K562 (cell line): Measurements from ENCODE around the gene CLASP1. TPM values are rescaled to one million over a fixed set of nuclear protein-coding genes. Genes with fewer than 3 reads are reported as not detected.

Source experiments
- ATAC-seq: fragments of 200-7000 bp; cut with Tn5 transposase; 3 replicates; pipeline ENCODE4 v1.9.1; 2020; ENCODE audit warnings: moderate library complexity
- BruUV-seq: library from RNA; stranded (reverse); fragments of 400-500 nt; replicated peaks from 2 replicates; lab custom pipeline; 2021; lab: Mats Ljungman, UMichigan
- CTCF ChIA-PET: fragments of 300-600 bp; formaldehyde crosslinking; extraction: SDS; loops from one replicate; lab custom pipeline; 2021; ENCODE audit warnings: low intra/inter-chr PET ratio; lab: Yijun Ruan, JAX
- POLR2A ChIA-PET: fragments of 300-600, 350-650 bp; sonication (Branson Sonifier 250); formaldehyde crosslinking; extraction: SDS; loops from one replicate; lab custom pipeline; 2021; ENCODE audit warnings: antibody characterized with exemption, inconsistent platforms; lab: Yijun Ruan, JAX
- DNase-seq, 4 experiments: peaks; one replicate each; pipeline versions ENCODE4 v3.0.0 to v3.0.0-alpha.2; 2011 to 2018; ENCODE audit warnings: low spot score in 3 of 4, mixed read lengths in 3 of 4; ENCODE audit errors: extremely low read depth in 1 of 4
- FAIRE-seq: peaks from 2 replicates; lab custom pipeline; 2011; peaks lifted over from hg19 to GRCh38; lab: Jason Lieb, UNC
- H2AFZ ChIP-seq: 2 replicates; pipeline ENCODE4 v1.6.0; 2011; ENCODE audit warnings: low read depth, low read length, control low read depth, inconsistent platforms
- H3K27ac ChIP-seq: fragments of 200-600 bp; 3 replicates; pipeline ENCODE4 v1.8.0; 2011; ENCODE audit warnings: low read depth, mild to moderate bottlenecking, control low read depth, inconsistent platforms, low read length, moderate library complexity, mixed read lengths; ENCODE audit errors: extremely low read depth
- H3K27me3 ChIP-seq, 2 experiments: fragments of 300-600 bp in 1 of 2; 2 replicates in 1 of 2; 3 replicates in 1 of 2; pipeline versions ENCODE4 v1.6.0 to v1.8.0; 2011; ENCODE audit warnings: inconsistent platforms in 2 of 2, low read length in 2 of 2, mild to moderate bottlenecking in 1 of 2, mixed read lengths in 1 of 2, moderate library complexity in 1 of 2; ENCODE audit not compliant: control insufficient read depth in 2 of 2, insufficient read depth in 2 of 2
- H3K36me3 ChIP-seq: fragments of 300-600 bp; 3 replicates; pipeline ENCODE4 v1.8.0; 2011; ENCODE audit warnings: mild to moderate bottlenecking, low read length, inconsistent platforms; ENCODE audit not compliant: control insufficient read depth, insufficient read depth
- H3K4me1 ChIP-seq, 2 experiments: fragments of 200-600 bp in 1 of 2; replicated peaks in 1 of 2; 2 replicates in 1 of 2; 3 replicates in 1 of 2; pipeline versions ENCODE4 v1.5.1 to v1.8.0; 2011; ENCODE audit warnings: inconsistent platforms in 2 of 2, low read length in 2 of 2, mild to moderate bottlenecking in 1 of 2, mixed read lengths in 1 of 2, moderate library complexity in 1 of 2; ENCODE audit not compliant: control insufficient read depth in 2 of 2, insufficient read depth in 2 of 2
- H3K4me2 ChIP-seq: 2 replicates; pipeline ENCODE4 v1.6.1; 2011; ENCODE audit warnings: low read length, control low read depth, inconsistent platforms, mixed read lengths; ENCODE audit not compliant: insufficient read depth
- H3K4me3 ChIP-seq: fragments of 200-600 bp; sonication (generic), shearing (Covaris generic); 2 replicates; pipeline ENCODE4 v1.5.1; 2016; ENCODE audit warnings: control low read depth, inconsistent platforms
- H3K79me2 ChIP-seq: fragments of 200-600 bp; 3 replicates; pipeline ENCODE4 v1.8.0; 2011; ENCODE audit warnings: low read length, inconsistent platforms; ENCODE audit not compliant: control insufficient read depth, insufficient read depth
- H3K9ac ChIP-seq, 2 experiments: 2 replicates each; pipeline versions ENCODE4 v1.6.0 to v1.6.1; 2011; ENCODE audit warnings: low read depth in 2 of 2, low read length in 2 of 2, control low read depth in 1 of 2, inconsistent platforms in 1 of 2, mild to moderate bottlenecking in 1 of 2, mixed read lengths in 1 of 2; ENCODE audit not compliant: insufficient read depth in 1 of 2
- H3K9me1 ChIP-seq: one replicate; pipeline ENCODE4 v1.6.0; 2011; ENCODE audit warnings: inconsistent platforms, mild to moderate bottlenecking, low read length, moderate library complexity; ENCODE audit not compliant: control insufficient read depth, insufficient read depth
- H3K9me3 ChIP-seq: replicated peaks from 2 replicates; pipeline ENCODE4 v1.5.1; 2011; ENCODE audit warnings: low read depth, low read length, inconsistent platforms; ENCODE audit not compliant: control insufficient read depth, insufficient read depth
- H4K20me1 ChIP-seq: replicated peaks from 2 replicates; pipeline ENCODE4 v1.6.1; 2011; ENCODE audit warnings: low read length, inconsistent platforms, mixed read lengths; ENCODE audit not compliant: control insufficient read depth, insufficient read depth
- ADNP ChIP-seq: fragments of 200-800 bp; sonication (Bioruptor generic); IDR thresholded peaks from 2 replicates; pipeline ENCODE4 v1.6.1; 2016; ENCODE audit warnings: missing genetic modification characterization, missing compliant biosample characterization
- CCNT2 ChIP-seq: IDR thresholded peaks from 2 replicates; pipeline ENCODE4 v1.6.1; 2011; ENCODE audit warnings: borderline replicate concordance, low read depth, mild to moderate bottlenecking, moderate library complexity, mixed read lengths, low read length; ENCODE audit not compliant: insufficient read length; ENCODE audit errors: extremely low read depth
- EHMT2 ChIP-seq: fragments of 450-650 bp; IDR thresholded peaks from 2 replicates; pipeline ENCODE4 v1.6.1; 2018; ENCODE audit warnings: antibody characterized with exemption
- EZH2 ChIP-seq: IDR thresholded peaks from 2 replicates; pipeline ENCODE4 v1.6.1; 2012; ENCODE audit warnings: low read depth, mild to moderate bottlenecking, inconsistent platforms, low read length, borderline replicate concordance
- KDM2B ChIP-seq: fragments of 250-450 bp; sonication (Bioruptor Pico); IDR thresholded peaks from 2 replicates; pipeline ENCODE4 v1.8.0; 2021; ENCODE audit warnings: mild to moderate bottlenecking, moderate library complexity
- MAFK ChIP-seq: IDR thresholded peaks from 2 replicates; pipeline ENCODE4 v1.6.1; 2011; ENCODE audit warnings: low read length, improper control_type of control experiment
- PHF8 ChIP-seq: fragments of 200-600 bp; sonication (generic); IDR thresholded peaks from 2 replicates; pipeline ENCODE4 v1.6.1; 2012; ENCODE audit warnings: mixed run types, mild to moderate bottlenecking, inconsistent platforms, low read length, moderate library complexity, borderline replicate concordance
- POLR3A ChIP-seq: IDR thresholded peaks from 2 replicates; pipeline ENCODE4 v1.6.1; 2011; ENCODE audit warnings: borderline replicate concordance, mild to moderate bottlenecking, moderate library complexity; ENCODE audit not compliant: insufficient read length, insufficient read depth; ENCODE audit errors: extremely low read depth
- SRSF7 ChIP-seq: fragments of 200-400 bp; formaldehyde crosslinking; optimal IDR thresholded peaks from 2 replicates; pipeline ENCODE3; 2017; ENCODE audit warnings: mild to moderate bottlenecking, low read depth, low read length
- ZFP30 ChIP-seq: fragments of 250-450 bp; sonication (Bioruptor Pico); IDR thresholded peaks from 2 replicates; pipeline ENCODE4 v1.8.0; 2022; ENCODE audit warnings: moderate library complexity, mild to moderate bottlenecking, inconsistent platforms, borderline replicate concordance
- ZNF316 ChIP-seq: fragments of 450-650 bp; IDR thresholded peaks from 2 replicates; pipeline ENCODE4 v1.6.1; 2016
- WGBS: fragments of 100-300 bp; shearing (Covaris generic); methylation state at CpG from one replicate; pipeline ENCODE4 v1.1.6; 2016; ENCODE audit warnings: low coverage, mixed read lengths; ENCODE audit not compliant: insufficient coverage; ENCODE audit errors: missing lambda C conversion rate; 5-methylcytosine and 5-hydroxymethylcytosine counted together
- in situ Hi-C: fragments of 300-500 bp; cut with MboI; formaldehyde crosslinking; loops from 4 replicates; pipeline ENCODE4 v1.15.0; 2018; ENCODE audit warnings: inconsistent platforms, mixed read lengths
- intact Hi-C: fragments of 100-400 bp; cut with micrococcal nuclease; formaldehyde crosslinking; loops from 2 replicates; pipeline ENCODE4 v1.14.2; 2022
- polyA plus RNA-seq, 8 experiments: library from polyadenylated mRNA; depleted of rRNA in 4 of 8; stranded (reverse) in 5 of 8; unstranded in 3 of 8; fragments of >200 nt; fragmentation: Nextera tagmentation in 2 of 8; fragmentation: Illumina TruSeq in 1 of 8; extraction: Ambion mirVana in 2 of 8; extraction: Trizol in 1 of 8; gene quantifications; 2 replicates each; pipeline versions ENCODE4 v1.2.1 to v1.2.3, GENCODE V29; 2011 to 2014; ENCODE audit warnings: inconsistent platforms in 1 of 8, missing spikeins in 1 of 8
- total RNA-seq, 7 experiments: library from RNA; depleted of rRNA in 6 of 7; stranded (reverse); fragments of >200 nt in 6 of 7; fragmentation: Illumina TruSeq in 2 of 7; extraction: Trizol in 2 of 7; gene quantifications; 2 replicates each; pipeline versions ENCODE4 v1.2.1 to v1.2.3, GENCODE V29; 2011 to 2021; ENCODE audit warnings: low replicate concordance in 1 of 7
- TF ChIP-seq, protein P1 (sequence below): sonication (generic); formaldehyde crosslinking; IDR thresholded peaks from 2 replicates; pipeline ENCODE4 v1.8.0; 2023; ENCODE audit warnings: mild to moderate bottlenecking, missing genetic modification reagents
- TF ChIP-seq, protein P2 (sequence below), 3 experiments: IDR thresholded peaks in 2 of 3; conservative IDR thresholded peaks in 1 of 3; 2 replicates each; pipeline ENCODE4 v1.5.1; 2011 to 2012; ENCODE audit warnings: low read length in 3 of 3, mild to moderate bottlenecking in 3 of 3, control low read depth in 2 of 3, improper control_type of control experiment in 1 of 3, inconsistent platforms in 1 of 3, low read depth in 1 of 3, mixed read lengths in 1 of 3, moderate library complexity in 1 of 3; ENCODE audit not compliant: insufficient read depth in 2 of 3
- TF ChIP-seq, protein P3 (sequence below): sonication (generic); formaldehyde crosslinking; IDR thresholded peaks from 2 replicates; pipeline ENCODE4 v1.5.0; 2020; ENCODE audit warnings: missing genetic modification reagents

The CLASP1 gene
- total and polyA plus RNA-seq, 9 of the 15 experiments (the other 6 are each of a cell fraction or from before 2014, with no cell fraction given): 1.7 to 40.3 (median 20.7) TPM

DNA sequence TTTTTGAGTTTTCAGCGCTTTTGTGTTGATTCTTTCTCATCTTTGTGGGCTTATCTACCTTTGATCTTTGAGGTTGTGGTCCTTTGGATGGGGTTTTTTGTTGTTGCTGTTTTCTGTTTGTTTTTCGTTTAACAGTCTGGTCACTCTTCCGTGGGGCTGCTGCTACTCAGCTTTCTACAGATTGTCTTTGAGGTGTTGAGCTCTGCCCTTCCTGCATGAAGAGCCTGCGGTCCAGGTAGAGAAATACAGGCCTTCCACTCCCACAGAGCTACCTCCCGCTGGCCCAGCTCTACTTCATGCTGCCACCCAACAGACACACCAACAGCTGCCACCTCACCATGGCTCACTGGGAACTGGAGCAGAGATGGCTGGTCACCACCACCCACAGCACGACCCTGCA is 180.3 kb downstream of the CLASP1 start:
- no peak for ATAC-seq
- no peak overlapping the region for H3K27ac ChIP-seq
- no peak overlapping the region for H3K4me2 ChIP-seq
- no peaks in the 10 kb centered on the region for H3K9me3 ChIP-seq
- POLR2A ChIA-PET: interaction anchor here (1.5 to 1.7 kb wide), 2 partner anchors 8 to 12 kb away, joined by 4 read pairs; no protein-coding TSS in a partner anchor
- no peak for DNase-seq
- no peaks in the 10 kb centered on the region; the same call in 2 of the 3 replicates for H3K79me2 ChIP-seq
- WGBS: 98% methylated on average over 5 of the region's 6 CpGs
- H3K9me1 ChIP-seq: no peaks in the 10 kb centered on the region
- peaks cover 52% of the 10 kb centered on the region for H3K36me3 ChIP-seq
- TF ChIP-seq MAFK (no peak), CCNT2 (no peak), PHF8 (no peak), EZH2 (no peak), EHMT2 (no peak), ZFP30 (no peak), ZNF316 (no peak), ADNP (no peak), SRSF7 (no peak), POLR3A (no peak), KDM2B (CRISPR knock-in tag) (no peak)
- TF ChIP-seq, protein P1, sequence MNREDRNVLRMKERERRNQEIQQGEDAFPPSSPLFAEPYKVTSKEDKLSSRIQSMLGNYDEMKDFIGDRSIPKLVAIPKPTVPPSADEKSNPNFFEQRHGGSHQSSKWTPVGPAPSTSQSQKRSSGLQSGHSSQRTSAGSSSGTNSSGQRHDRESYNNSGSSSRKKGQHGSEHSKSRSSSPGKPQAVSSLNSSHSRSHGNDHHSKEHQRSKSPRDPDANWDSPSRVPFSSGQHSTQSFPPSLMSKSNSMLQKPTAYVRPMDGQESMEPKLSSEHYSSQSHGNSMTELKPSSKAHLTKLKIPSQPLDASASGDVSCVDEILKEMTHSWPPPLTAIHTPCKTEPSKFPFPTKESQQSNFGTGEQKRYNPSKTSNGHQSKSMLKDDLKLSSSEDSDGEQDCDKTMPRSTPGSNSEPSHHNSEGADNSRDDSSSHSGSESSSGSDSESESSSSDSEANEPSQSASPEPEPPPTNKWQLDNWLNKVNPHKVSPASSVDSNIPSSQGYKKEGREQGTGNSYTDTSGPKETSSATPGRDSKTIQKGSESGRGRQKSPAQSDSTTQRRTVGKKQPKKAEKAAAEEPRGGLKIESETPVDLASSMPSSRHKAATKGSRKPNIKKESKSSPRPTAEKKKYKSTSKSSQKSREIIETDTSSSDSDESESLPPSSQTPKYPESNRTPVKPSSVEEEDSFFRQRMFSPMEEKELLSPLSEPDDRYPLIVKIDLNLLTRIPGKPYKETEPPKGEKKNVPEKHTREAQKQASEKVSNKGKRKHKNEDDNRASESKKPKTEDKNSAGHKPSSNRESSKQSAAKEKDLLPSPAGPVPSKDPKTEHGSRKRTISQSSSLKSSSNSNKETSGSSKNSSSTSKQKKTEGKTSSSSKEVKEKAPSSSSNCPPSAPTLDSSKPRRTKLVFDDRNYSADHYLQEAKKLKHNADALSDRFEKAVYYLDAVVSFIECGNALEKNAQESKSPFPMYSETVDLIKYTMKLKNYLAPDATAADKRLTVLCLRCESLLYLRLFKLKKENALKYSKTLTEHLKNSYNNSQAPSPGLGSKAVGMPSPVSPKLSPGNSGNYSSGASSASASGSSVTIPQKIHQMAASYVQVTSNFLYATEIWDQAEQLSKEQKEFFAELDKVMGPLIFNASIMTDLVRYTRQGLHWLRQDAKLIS (CRISPR knock-in tag): no peak
- TF ChIP-seq, protein P2, sequence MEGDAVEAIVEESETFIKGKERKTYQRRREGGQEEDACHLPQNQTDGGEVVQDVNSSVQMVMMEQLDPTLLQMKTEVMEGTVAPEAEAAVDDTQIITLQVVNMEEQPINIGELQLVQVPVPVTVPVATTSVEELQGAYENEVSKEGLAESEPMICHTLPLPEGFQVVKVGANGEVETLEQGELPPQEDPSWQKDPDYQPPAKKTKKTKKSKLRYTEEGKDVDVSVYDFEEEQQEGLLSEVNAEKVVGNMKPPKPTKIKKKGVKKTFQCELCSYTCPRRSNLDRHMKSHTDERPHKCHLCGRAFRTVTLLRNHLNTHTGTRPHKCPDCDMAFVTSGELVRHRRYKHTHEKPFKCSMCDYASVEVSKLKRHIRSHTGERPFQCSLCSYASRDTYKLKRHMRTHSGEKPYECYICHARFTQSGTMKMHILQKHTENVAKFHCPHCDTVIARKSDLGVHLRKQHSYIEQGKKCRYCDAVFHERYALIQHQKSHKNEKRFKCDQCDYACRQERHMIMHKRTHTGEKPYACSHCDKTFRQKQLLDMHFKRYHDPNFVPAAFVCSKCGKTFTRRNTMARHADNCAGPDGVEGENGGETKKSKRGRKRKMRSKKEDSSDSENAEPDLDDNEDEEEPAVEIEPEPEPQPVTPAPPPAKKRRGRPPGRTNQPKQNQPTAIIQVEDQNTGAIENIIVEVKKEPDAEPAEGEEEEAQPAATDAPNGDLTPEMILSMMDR (IDR thresholded peaks at IDR 0.05 in 2 of 3, conservative IDR thresholded peaks at IDR 0.05 in 1 of 3; ENCODE audit: insufficient read depth in 2 of 3, low read depth in 1 of 3, low read length in 3 of 3): no peak
- TF ChIP-seq, protein P3, sequence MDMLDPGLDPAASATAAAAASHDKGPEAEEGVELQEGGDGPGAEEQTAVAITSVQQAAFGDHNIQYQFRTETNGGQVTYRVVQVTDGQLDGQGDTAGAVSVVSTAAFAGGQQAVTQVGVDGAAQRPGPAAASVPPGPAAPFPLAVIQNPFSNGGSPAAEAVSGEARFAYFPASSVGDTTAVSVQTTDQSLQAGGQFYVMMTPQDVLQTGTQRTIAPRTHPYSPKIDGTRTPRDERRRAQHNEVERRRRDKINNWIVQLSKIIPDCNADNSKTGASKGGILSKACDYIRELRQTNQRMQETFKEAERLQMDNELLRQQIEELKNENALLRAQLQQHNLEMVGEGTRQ (CRISPR knock-in tag): no peak
- intact Hi-C loops (no loop called here), in situ Hi-C loops (no loop called here)
- H3K4me3 ChIP-seq: no peak overlapping the region
- H4K20me1 ChIP-seq: no peaks in the 10 kb centered on the region; the same call in 1 of the 2 replicates
- H2AFZ ChIP-seq: no peak overlapping the region
- H3K9ac ChIP-seq: no peak overlapping the region
- H3K4me1 ChIP-seq: peaks cover 4 to 9% of the 10 kb centered on the region in 2 experiments; a peak in 2 of 5 replicates
- CTCF ChIA-PET: no interaction called here
- H3K27me3 ChIP-seq: no peaks in the 10 kb centered on the region
- BruUV-seq: no TSS peak
- FAIRE-seq: no peak
